ENCODE measurements around the gene DDAH1. TPM values are rescaled to one million over a fixed set of nuclear protein-coding genes. Genes with fewer than 3 reads are reported as not detected.

Gene DDAH1
- total RNA-seq, 1 donor from 2014 or later: 0.05 TPM

- intact Hi-C loops (cut with micrococcal nuclease): no loop called here
Measured at GRCh38 chr1:85330711-85331290, 134.2 kb downstream of the DDAH1 start.

GRCh38 chr1:85330214-85330631 lies 134.7 kb downstream of the DDAH1 start:
- intact Hi-C loops (cut with micrococcal nuclease): no loop called here

DNA sequence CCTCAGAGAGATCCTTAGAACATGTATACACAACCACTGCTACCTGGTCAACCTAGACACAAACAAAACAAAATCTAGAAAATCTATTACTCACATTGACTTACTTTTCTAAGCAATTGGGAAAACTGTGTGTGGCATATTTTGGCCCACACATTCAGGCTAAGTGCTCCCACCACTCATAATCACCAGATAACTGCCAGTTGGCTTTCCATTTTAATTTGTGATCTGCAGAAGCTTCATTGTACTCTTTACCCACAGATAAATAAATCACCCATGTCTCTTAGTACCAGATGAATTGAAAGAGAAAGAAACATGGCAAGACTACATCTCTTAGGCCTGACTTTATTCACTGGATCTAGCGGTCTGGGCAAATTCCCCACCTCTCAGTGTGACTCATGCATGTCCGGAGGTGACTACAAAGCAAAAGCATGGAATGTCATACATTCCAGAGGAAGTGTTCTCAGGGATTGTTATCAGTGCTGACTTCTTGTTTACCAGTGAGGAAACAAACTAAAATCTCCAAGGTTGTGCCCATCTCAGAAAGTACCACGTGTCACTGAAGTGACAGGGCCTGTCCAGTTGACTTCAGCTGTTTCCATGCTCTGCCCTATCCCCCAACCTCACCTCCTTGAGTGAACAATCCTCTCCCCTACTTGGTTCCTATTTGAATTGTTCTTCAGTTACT lies 136.1 kb downstream of the DDAH1 start:
- intact Hi-C loops (cut with micrococcal nuclease): no loop called here

- intact Hi-C loops (cut with micrococcal nuclease): no loop called here
Measured at GRCh38 chr1:85327759-85328158, 137.2 kb downstream of the DDAH1 start.

DNA sequence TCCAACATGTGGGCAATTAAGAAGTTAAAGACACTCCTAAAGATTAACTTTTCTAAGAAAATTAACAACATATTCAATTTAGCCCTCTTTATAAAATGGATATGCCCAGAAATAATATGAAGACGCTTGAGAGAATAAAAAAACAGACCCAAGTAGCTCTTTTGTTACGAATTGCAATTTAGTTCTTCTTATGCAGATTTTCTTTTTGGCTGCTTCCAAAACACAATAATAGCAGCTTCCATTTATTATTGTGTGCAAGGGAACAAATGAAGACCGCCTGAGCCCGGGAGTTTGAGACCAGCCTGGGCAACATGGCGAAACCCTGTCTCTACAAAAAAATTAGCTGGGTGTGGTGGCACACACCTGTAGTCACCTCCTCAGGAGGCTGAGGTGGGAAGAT lies 138.1 kb downstream of the DDAH1 start:
- intact Hi-C loops (cut with micrococcal nuclease): no loop called here

GRCh38 chr1:85326336-85326735 lies 138.6 kb downstream of the DDAH1 start:
- intact Hi-C loops (cut with micrococcal nuclease): no loop called here

DNA sequence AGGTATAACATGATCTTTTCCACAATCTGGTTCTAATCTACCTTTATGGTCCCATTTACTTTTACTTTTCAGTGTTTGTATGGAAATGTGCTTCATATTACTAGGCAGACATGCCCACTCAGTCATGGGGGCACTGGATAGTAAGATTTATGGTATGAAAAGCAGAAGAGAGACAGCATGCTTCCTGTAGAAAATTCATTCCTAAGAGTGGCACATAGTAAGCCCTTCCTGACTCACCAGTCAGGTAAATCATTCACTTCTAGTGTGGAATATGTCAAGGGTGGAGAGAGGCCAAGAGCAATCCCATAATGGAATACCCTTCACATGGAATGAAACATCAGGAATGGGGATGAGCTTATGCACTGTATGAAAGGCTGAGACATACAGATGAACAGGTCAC lies 139.0 kb downstream of the DDAH1 start:
- intact Hi-C loops (cut with micrococcal nuclease): no loop called here

DNA sequence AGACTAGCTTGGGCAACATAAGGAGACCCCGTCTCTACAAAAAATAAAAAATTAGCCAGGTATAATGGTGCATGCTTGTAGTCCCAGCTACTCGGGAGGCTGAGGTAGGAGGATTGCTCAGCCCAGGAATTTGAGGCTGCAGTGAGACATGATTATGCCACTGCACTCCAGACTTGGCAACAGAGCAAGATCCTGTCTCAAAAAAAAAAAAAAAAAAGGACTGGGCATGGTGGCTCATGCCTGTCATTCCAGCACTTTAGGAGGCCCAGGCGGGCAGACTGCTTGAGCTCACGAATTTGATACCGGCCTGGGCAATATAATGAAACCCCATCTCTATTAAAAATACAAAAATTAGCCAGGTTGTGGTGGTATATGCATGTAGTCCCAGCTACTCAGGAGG lies 141.2 kb downstream of the DDAH1 start:
- intact Hi-C loops (cut with micrococcal nuclease): no loop called here

DNA sequence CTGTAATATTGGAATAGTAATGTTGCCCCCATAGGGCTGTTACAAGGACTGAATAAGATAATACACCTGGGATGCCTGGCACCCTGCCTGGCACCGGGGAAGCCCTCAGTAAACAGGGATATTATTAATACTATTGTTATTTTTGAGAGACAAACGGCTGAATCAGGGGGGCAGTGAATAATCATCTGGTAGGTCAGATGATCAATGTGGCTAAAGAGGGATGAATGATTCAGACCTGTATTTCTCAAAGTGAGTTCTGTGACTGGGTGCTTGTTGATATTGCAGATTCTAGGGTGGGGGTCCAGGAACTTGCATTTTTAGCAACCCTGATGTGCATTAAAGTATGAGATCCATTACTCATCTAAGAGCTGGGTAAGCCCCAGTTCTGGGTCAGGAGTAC lies 142.3 kb downstream of the DDAH1 start:
- intact Hi-C loops (cut with micrococcal nuclease): no loop called here

DNA sequence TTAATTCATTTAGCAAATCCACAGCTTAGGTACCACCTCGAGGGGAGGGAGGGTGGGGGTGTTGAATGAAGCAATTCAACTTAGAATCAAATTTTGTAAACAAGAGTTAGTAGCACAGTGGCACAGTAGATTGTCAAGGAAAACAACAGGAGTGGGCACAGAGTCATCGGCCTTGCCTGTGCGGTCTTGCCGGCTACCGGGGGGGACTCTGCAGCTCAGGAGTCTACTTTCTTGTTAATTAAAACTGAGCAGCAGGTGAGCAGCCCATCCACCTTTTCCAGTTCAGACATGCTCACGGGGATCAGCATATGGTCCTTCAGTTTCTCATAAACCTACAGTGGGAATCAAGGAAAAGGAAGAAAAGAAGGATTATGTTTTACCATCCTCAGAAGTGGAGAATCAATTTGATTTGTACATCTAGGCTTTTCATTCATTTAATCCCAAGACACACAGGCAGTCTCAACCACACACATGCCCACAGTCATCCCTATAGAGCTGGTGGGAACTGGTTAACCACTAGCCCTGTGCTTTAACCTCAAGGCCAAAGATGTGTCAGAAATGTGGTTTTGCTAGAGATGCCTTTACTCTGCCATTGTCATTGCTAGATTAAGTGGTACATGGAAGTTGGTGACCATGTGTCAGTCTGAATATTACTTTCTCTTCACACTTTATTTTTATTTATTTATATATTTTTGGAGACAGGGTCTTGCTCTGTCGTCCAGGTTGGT lies 143.6 kb downstream of the DDAH1 start:
- intact Hi-C loops (cut with micrococcal nuclease): no loop called here

- intact Hi-C loops (cut with micrococcal nuclease): no loop called here
Measured at GRCh38 chr1:85320371-85321131, 144.4 kb downstream of the DDAH1 start.

DNA sequence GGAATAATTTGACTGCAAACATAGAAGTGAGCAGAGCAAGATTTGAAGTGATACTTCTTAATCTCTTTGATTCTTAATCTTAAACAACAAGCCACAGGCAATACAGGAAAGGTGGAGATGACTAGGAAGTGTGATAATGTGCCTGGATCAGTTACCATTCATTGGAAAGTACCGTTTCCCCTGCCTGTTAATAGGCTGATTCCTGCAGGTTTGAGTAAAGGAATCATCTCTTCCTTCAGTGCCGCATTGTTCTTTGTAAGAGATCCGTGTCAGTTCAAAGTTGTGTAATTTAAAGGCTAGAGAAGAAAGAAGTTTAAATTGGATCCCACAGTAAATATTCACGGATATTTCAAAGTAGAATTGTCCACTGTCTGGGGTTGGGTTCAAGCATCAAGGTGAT lies 145.0 kb downstream of the DDAH1 start:
- intact Hi-C loops (cut with micrococcal nuclease): no loop called here

- intact Hi-C loops (cut with micrococcal nuclease): no loop called here
Measured at GRCh38 chr1:85319491-85319890, 145.5 kb downstream of the DDAH1 start.

DNA sequence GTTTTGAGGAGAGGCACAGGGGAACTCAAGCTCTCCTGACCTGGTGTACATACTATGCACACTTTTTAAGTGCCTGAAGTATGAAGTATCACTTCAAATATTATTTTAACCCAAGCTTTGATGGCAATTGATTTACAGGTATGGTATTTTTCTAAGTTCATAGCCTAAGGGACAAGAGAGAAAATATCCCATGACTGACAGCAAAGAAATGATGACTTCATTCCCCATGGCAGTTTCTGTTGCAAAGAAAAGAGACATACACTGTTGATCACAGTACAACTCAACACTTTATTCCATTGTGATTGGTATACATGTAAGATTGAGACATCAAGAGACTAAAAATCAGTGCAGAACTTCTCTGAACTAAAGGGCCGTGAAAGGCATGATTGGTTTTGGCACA lies 146.7 kb downstream of the DDAH1 start:
- intact Hi-C loops (cut with micrococcal nuclease): no loop called here

DNA sequence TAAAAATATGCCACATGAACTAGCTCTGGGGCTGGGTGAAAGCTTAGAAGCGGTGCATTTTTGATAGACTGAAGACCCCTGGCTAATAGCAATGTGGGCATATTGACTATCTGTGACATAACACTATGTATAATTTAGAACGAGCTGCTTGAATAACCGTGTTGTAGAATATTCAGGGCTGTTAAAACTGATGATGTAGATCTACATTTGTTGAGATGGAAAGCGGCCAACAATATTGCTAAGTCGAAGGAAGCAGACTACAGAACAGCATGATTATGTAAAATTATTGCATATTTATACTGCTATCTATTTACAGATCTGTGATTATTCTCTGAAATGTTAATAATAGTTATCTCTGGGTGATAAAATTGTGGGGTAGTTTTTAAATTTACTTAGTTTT lies 147.4 kb downstream of the DDAH1 start:
- intact Hi-C loops (cut with micrococcal nuclease): no loop called here

GRCh38 chr1:85316321-85316720 lies 148.6 kb downstream of the DDAH1 start:
- intact Hi-C loops (cut with micrococcal nuclease): no loop called here

- intact Hi-C loops (cut with micrococcal nuclease): no loop called here
Measured at GRCh38 chr1:85315789-85316188, 149.2 kb downstream of the DDAH1 start.

DNA sequence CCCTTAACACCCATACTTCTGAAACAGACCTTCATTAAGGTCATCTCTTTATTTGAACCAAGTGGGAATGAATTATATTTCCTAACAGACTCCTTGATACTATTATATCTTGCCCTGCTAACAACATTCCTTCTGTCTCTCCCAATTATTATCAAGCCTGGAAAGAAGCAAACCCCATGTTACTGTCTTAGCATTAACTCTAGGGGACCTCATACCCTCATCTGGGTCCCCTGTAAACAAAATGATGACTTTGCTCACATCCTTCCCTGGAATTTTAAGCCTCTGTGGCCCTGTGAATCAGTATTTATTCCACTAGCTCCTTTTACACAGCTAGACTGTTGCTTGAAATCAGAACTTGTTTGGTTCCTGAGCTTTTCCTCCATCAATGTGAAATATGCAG lies 150.2 kb downstream of the DDAH1 start:
- intact Hi-C loops (cut with micrococcal nuclease): no loop called here

GRCh38 chr1:85313888-85314696 lies 150.9 kb downstream of the DDAH1 start:
- intact Hi-C loops (cut with micrococcal nuclease): no loop called here

DNA sequence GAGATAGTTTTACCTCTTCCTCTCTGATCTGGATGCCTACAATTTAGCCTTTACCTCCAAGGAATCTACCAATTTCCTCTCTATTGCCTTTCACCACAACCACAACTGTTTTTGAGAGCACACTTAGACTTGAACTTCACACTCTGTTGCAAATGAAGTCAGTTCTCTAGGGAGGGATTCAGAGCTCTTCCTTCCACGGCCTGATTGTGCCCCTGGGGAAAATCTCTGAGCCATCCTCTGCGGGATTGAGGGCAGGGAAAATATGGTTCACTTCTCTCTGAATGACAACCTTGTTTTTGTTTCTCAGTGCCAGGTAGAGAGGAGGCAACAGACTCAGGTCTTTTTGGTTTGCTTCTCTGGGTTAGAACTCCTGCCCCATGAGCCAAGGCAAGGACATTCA lies 153.1 kb downstream of the DDAH1 start:
- intact Hi-C loops (cut with micrococcal nuclease): no loop called here

GRCh38 chr1:85308833-85309350 lies 156.1 kb downstream of the DDAH1 start:
- intact Hi-C loops (cut with micrococcal nuclease): loop anchor here (1.0 to 5.0 kb wide), 2 partner anchors 272 to 708 kb away; no protein-coding TSS in a partner anchor

Measured in T-helper 2 cell treated with Interferon-gamma antibody and Interleukin-4, amounts not matched to agents 100 ng/mL and 5 ng/mL, for 36 hours (primary cell).